Stimulated activated CD8-positive, alpha-beta memory T cell treated with anti-CD3 and anti-CD28 coated beads, Interleukin-7, amount 100 ng/mL, for 24 hours (primary cell): Measurements from ENCODE around the gene PPT2.
A peak's percentile ranks its signal among the peaks of the same experiment; 100 is the strongest.

Source experiments
- DNase-seq: peaks from one replicate; pipeline ENCODE4 v3.0.0-alpha.2; 2020; ENCODE audit warnings: low read depth

Gene PPT2

GRCh38 chr6:32153564-32154513 is at the start of gene PPT2:
Gene PPT2, plus strand, starts transcription at chr6:32154141. Its CDS starts 454 bp downstream, at chr6:32154595.
- DNase-seq, result peak; percentile 75

DNA sequence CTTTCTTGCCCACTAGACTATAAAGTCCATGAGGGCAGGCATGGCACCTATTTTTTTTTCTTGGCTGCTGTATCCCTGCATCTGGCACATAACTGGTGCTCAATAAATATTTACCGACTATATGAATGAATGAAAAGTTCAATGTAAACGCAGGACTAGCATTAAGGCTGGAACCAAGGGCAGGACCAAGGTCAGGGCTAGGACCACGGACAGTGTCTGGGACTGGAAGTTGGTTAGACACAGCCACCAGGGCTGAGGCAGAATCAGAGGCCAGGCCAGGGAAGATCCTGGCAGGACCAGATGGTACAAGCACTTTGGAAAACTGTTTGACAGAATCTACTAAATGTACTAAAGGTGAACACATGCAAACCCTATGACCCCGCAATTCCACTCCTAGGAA is 48.5 kb upstream of the PPT2 start:
- DNase-seq, result no peak

GRCh38 chr6:32107406-32107805 is 46.5 kb upstream of the PPT2 start:
- DNase-seq, result no peak

GRCh38 chr6:32108094-32108627 is 45.8 kb upstream of the PPT2 start:
- DNase-seq, result no peak

GRCh38 chr6:32108727-32109113 is 45.2 kb upstream of the PPT2 start:
- DNase-seq, result no peak

DNA sequence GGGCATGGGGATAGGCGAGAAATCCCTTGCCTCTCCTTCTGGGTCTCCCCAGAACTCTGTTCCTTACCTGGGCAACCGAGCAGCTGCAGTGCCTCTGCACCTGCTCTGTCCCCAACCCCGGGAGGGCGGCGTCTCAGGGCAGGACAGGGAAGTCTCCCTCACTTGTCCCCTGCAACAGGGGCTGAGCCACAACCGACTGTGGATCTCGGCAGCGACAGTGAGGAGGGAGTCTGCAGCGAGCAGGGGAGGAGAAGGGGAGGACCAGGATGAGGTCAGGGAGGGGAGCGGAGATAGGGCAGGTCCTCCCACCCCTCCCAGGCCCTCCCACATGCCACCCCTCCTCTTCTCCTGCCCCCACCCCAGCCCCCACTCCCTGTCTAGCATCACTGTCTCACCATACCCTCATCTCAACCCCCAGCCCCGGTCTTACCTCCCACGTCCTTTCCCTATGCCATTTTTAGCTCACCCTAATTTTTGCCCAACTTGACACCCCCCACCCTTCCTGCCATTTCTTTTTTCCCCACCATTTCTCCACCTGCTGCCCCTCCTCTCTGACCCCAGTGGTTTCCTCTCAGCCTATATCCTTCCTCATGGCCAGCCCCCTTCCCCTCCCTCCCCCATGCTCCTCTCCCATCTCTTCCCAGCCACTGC is 44.7 kb upstream of the PPT2 start, which contains the start of gene TNXB:
TSS of gene TNXB (minus strand) at position 225 of the 651 bp plus-strand sequence. CDS start 11,140 bp downstream, outside the sequence.
- DNase-seq, result no peak

GRCh38 chr6:32109765-32110160 is 44.2 kb upstream of the PPT2 start:
- DNase-seq, result no peak

- no peak for DNase-seq
Observed at GRCh38 chr6:32110632-32111031, 43.3 kb upstream of the PPT2 start.

- DNase-seq, result no peak
Observed at GRCh38 chr6:32111424-32112066, 42.4 kb upstream of the PPT2 start.

DNA sequence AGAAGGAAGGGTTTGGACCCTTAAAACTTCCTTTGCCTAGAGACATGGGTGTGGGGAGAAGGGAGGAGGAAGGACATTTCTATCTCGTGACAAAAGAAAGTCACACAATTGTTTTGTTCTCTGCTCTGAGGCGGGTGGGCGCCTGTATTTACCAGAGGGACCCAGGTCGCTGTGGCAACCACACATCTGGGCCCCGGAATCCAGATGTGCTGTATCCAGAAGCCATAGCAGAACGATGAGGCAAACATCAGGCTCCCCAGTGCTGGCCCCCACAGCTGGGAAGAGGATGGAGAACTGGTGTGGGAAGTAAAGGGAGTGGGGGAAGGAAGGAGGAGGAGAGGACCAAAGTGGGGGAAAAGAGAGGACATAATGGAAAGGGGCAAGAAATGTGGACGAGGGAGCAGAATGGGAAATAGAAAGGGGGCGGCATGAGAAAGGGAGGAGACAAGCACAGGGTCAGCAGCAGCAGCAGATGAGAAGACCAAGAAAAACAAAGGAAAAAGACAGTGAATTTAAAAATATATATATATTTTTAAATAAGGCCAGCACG is 41.4 kb upstream of the PPT2 start:
- DNase-seq, result no peak

DNA sequence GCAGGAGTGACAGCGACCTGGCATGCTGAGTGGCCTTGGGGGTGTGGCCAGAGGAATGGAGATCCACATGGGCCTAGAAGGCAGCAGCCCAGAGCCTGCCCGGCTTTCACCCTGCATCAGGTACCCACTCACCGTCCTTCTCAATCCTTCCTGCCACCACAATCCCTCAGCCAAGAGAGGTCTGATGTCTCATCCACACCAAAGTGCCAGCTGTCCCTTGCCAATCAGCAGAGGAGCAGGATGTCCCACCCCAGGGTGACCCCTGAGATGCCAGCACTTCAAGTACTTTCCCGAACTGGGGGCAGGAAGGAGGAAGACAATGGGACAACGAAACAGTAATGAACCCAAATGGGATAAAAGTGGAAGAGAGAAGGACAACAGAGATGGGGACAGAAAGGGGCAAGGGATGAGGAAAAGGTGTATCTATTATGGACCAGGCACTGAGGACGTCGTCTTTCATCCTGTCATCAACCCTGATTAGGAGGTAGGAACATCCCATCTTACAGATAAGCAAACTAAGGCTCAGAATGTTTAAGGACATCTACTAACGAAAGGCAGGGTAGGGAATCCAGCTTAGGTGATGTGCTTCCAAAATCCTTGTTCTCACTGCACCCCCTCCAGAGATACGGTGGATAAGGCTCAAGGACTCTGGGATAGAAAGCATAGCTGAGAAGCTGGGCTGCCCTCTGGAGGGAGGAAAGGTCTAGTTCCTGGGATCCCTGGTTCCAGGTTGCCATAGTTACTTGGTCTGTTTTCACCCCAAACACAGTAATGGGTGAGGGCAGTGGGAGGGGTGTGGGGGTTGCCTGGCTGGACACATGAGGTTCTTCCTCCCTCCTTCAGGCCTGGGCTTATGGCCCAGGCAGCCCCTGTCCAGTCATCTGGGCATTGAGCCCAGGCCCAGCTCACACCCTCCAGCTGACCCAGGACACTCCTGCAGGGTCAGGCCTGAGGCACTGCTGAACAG is 40.3 kb upstream of the PPT2 start:
- no peak for DNase-seq

DNA sequence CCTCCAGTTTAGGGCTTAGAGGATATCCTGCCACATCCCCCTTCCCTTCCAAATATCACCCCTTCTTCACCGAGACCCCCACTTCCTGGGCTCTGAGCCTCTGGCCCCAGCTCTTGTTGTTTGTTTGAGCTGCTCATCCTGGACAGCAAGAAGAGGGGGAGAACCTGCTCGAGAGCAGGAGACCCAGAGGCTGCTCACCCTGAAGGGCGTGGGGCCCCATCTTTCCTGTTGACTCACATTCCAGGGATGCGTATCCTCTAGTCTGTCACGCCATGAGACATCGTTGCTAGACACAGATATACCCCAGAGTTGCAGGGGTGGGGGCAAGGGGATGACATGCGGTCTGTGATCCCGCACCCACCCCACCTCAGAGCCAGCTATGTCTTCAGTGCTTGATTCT is 39.1 kb upstream of the PPT2 start:
- DNase-seq, result no peak

GRCh38 chr6:32115623-32116022 is 38.3 kb upstream of the PPT2 start:
- DNase-seq, result no peak

DNA sequence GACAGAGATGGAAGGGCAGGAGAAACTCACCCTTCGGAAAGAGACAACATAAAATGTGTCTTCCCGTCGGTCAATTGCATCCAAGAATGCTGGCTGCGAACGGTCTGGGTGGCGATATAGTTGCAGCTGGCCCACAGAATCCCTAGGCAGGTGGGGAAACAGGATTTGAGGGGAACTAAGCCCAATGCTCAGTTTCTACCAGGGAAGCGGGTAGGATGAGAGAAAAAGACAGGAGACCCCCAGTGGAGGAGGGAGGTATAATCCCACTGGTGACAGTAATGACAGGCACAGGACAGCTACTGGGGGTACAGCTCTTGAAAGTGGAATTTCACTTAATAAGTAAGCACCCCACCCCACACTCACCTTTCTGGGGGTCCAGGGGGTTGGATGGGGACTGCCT is 37.3 kb upstream of the PPT2 start:
- no peak for DNase-seq

DNA sequence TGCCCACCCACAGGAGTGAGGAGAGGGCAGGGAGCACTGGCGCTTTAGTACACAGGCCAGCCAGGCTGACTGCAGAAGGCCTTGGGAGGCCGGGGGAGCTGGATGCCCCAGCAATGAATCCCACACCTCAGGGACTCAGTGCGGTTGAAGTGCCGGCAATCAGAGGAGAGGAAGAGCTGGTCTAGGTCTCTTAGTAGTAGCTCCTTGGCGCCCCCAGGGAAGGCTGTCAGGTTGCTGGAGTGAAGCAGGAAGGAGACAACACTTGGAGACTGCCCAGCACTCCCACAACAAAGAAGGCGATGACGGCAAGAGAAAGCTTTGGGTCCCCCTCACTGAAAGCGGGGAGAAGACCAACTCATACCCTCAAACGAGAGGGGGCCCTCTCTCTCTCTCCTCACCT is 36.5 kb upstream of the PPT2 start:
- no peak for DNase-seq

DNA sequence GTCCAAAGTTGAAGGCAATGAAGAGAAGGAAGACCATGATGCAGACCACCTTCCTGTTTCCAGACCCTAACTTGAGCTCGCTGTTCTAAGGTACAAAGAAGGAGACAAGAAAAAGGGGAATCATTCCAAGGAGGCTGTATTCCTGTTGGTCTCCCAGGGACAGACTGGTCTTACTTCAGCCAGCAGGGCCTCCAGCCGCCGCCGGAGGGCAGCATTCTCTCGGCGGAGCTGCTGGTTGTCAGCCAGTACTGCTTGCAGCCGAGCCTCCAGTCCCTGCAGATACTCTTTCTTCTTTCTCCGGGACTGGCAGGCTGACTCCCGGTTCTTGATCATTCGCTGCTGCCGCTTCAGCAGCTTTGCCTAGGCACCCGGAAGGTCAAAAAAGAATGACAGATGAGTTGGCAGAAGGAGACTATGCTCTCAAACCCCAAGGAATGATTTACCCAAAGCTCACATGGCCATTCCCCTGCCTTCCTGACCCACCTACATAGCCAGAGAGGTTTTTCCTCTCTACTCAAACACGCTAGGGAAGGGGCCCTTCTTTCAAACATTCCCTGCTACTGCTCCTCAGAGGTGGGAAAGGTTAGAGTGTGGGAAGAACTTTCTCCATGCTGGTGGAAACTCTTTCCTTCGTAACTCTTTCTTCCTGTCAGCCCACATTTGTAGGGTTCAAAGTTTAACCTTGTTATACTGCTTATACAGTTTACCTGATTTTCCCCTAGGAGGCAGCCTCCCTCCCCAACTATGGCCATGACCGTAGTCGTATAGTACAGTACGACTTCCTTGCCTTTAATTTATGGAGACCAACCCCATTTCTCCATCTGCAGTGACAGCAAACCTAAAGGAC is 34.9 kb upstream of the PPT2 start:
- DNase-seq, result peak; percentile 33

- DNase-seq, result no peak
Observed at GRCh38 chr6:32120573-32121059, 33.3 kb upstream of the PPT2 start.

DNA sequence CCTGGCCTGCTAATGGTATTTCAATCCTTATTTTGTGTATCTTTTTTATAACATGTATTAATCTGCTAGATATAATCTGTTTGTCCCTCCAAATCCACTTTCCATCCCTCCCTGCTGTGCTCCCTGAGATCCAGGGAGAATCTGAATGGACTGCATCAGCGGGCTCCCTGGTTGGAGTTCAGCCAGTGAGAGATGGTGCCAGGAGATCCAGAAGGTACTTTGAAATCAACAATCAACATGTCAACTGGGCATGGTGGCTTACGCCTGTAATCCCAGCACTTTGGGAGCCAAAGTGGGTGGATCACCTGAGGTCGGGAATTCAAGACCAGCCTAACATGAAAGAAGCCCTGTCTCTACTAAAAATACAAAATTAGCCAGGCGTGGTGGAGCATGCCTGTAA is 30.3 kb upstream of the PPT2 start:
- no peak for DNase-seq

GRCh38 chr6:32126880-32127279 is 27.1 kb upstream of the PPT2 start:
- no peak for DNase-seq

- DNase-seq, result no peak
Observed at GRCh38 chr6:32127409-32127716, 26.6 kb upstream of the PPT2 start.
